Measurements from ENCODE around the gene STXBP1.

Gene STXBP1

GRCh38 chr9:127578952-127579853 lies 32.9 kb upstream of the STXBP1 start (continued):
- TF ChIP-seq REPIN1 (tag by site-specific recombination; IDR thresholded peaks at IDR 0.05; ENCODE audit: low read depth) (no peak), ZEB2 (tag by site-specific recombination; IDR thresholded peaks at IDR 0.05) (no peak), ATF2 (tag by site-specific recombination; IDR thresholded peaks at IDR 0.05; ENCODE audit: low read depth) (no peak), ZNF121 (tag by site-specific recombination; IDR thresholded peaks at IDR 0.05) (no peak), BCL11B (tag by site-specific recombination; IDR thresholded peaks at IDR 0.05; ENCODE audit: low read depth) (no peak), ZFP41 (tag by site-specific recombination; IDR thresholded peaks at IDR 0.05; ENCODE audit: borderline replicate concordance) (no peak), PRDM10 (tag by site-specific recombination; IDR thresholded peaks at IDR 0.05) (no peak), ELK4 (IDR thresholded peaks at IDR 0.05; ENCODE audit: borderline replicate concordance, low read depth, low read length) (no peak), PBX3 (CRISPR knock-in tag; IDR thresholded peaks at IDR 0.05) (no peak), ZNF311 (tag by site-specific recombination; IDR thresholded peaks at IDR 0.05; ENCODE audit: borderline replicate concordance) (no peak), ZNF449 (tag by site-specific recombination; IDR thresholded peaks at IDR 0.05) (0 out of 2 replicates have a peak, but pooled peaks have one; percentile 48), ZNF37A (tag by site-specific recombination; IDR thresholded peaks at IDR 0.05) (no peak), BCL6B (tag by site-specific recombination; IDR thresholded peaks at IDR 0.05) (no peak), ZNF623 (tag by site-specific recombination; IDR thresholded peaks at IDR 0.05) (no peak), ZIC2 (tag by site-specific recombination; IDR thresholded peaks at IDR 0.05) (peak; percentile 86), ZNF350 (tag by site-specific recombination; IDR thresholded peaks at IDR 0.05) (no peak), ZSCAN18 (tag by site-specific recombination; IDR thresholded peaks at IDR 0.05) (no peak), INSM2 (tag by site-specific recombination; IDR thresholded peaks at IDR 0.05) (no peak), ZNF530 (tag by site-specific recombination; IDR thresholded peaks at IDR 0.05; ENCODE audit: low read depth) (no peak), ZNF521 (tag by site-specific recombination; IDR thresholded peaks at IDR 0.05) (no peak), ZNF488 (tag by site-specific recombination; IDR thresholded peaks at IDR 0.05) (no peak), SP2 (tag by site-specific recombination; IDR thresholded peaks at IDR 0.05) (peak; percentile 53), ZFP37 (tag by site-specific recombination; IDR thresholded peaks at IDR 0.05) (no peak), HOXC10 (CRISPR knock-in tag; IDR thresholded peaks at IDR 0.05) (no peak)

Data from HEK293 (cell line).